Measurements from ENCODE around the gene PHF2.

Gene PHF2

GRCh38 chr9:93603906-93604326, 27.5 kb downstream of the PHF2 start:
- H3K9me3 ChIP-seq (ENCODE audit: low read length): peaks cover 3% of the 10 kb centered on the region
- no peaks in the 10 kb centered on the region for H3K36me3 ChIP-seq (ENCODE audit: insufficient read depth, low read length)
- no peak overlapping the region for H3K4me3 ChIP-seq (ENCODE audit: low read length)
- no peaks in the 10 kb centered on the region for H3K27me3 ChIP-seq (ENCODE audit: insufficient read depth, low read length)
- no peak overlapping the region for H2AFZ ChIP-seq (ENCODE audit: low read depth, low read length)
- peaks cover under 1% of the 10 kb centered on the region for H3K4me1 ChIP-seq (ENCODE audit: insufficient read depth, low read length)

GRCh38 chr9:93606187-93606586, 29.8 kb downstream of the PHF2 start:
- H3K36me3 ChIP-seq (ENCODE audit: insufficient read depth, low read length): no peaks in the 10 kb centered on the region
- H3K4me1 ChIP-seq (ENCODE audit: insufficient read depth, low read length): no peaks in the 10 kb centered on the region
- no peaks in the 10 kb centered on the region for H3K27me3 ChIP-seq (ENCODE audit: insufficient read depth, low read length)
- no peak overlapping the region for H2AFZ ChIP-seq (ENCODE audit: low read depth, low read length)
- peaks cover 6% of the 10 kb centered on the region for H3K9me3 ChIP-seq (ENCODE audit: low read length)
- H3K4me3 ChIP-seq (ENCODE audit: low read length): no peak overlapping the region

- Histone ChIP-seq H3K4me1 (ENCODE audit: insufficient read depth, low read length) (no peaks in the 10 kb centered on the region), H3K36me3 (ENCODE audit: insufficient read depth, low read length) (no peaks in the 10 kb centered on the region), H3K27me3 (ENCODE audit: insufficient read depth, low read length) (no peaks in the 10 kb centered on the region), H3K4me3 (ENCODE audit: low read length) (no peak overlapping the region), H3K9me3 (ENCODE audit: low read length) (peaks cover 4% of the 10 kb centered on the region), H2AFZ (ENCODE audit: low read depth, low read length) (no peak overlapping the region)
Measured at GRCh38 chr9:93610206-93610605, 33.8 kb downstream of the PHF2 start.

GRCh38 chr9:93612052-93612795, 35.8 kb downstream of the PHF2 start:
- no peaks in the 10 kb centered on the region for H3K27me3 ChIP-seq (ENCODE audit: insufficient read depth, low read length)
- H3K36me3 ChIP-seq (ENCODE audit: insufficient read depth, low read length): no peaks in the 10 kb centered on the region
- peaks cover 4% of the 10 kb centered on the region for H3K4me1 ChIP-seq (ENCODE audit: insufficient read depth, low read length)
- H2AFZ ChIP-seq (ENCODE audit: low read depth, low read length): no peak overlapping the region
- H3K9me3 ChIP-seq (ENCODE audit: low read length): peaks cover 3% of the 10 kb centered on the region
- no peak overlapping the region for H3K4me3 ChIP-seq (ENCODE audit: low read length)

- Histone ChIP-seq H2AFZ (ENCODE audit: low read depth, low read length) (no peak overlapping the region), H3K4me1 (ENCODE audit: insufficient read depth, low read length) (peaks cover 8% of the 10 kb centered on the region), H3K4me3 (ENCODE audit: low read length) (no peak overlapping the region), H3K27me3 (ENCODE audit: insufficient read depth, low read length) (no peaks in the 10 kb centered on the region), H3K9me3 (ENCODE audit: low read length) (peaks cover 3% of the 10 kb centered on the region), H3K36me3 (ENCODE audit: insufficient read depth, low read length) (no peaks in the 10 kb centered on the region)
Measured at GRCh38 chr9:93612796-93613154, 36.4 kb downstream of the PHF2 start.

GRCh38 chr9:93613174-93613573, 36.8 kb downstream of the PHF2 start:
- no peak overlapping the region for H3K4me3 ChIP-seq (ENCODE audit: low read length)
- H3K9me3 ChIP-seq (ENCODE audit: low read length): peaks cover 3% of the 10 kb centered on the region
- H3K36me3 ChIP-seq (ENCODE audit: insufficient read depth, low read length): no peaks in the 10 kb centered on the region
- peaks cover 8% of the 10 kb centered on the region for H3K4me1 ChIP-seq (ENCODE audit: insufficient read depth, low read length)
- H3K27me3 ChIP-seq (ENCODE audit: insufficient read depth, low read length): no peaks in the 10 kb centered on the region
- H2AFZ ChIP-seq (ENCODE audit: low read depth, low read length): no peak overlapping the region

- H3K27me3 ChIP-seq (ENCODE audit: insufficient read depth, low read length): no peaks in the 10 kb centered on the region
- no peak overlapping the region for H2AFZ ChIP-seq (ENCODE audit: low read depth, low read length)
- peaks cover 8% of the 10 kb centered on the region for H3K4me1 ChIP-seq (ENCODE audit: insufficient read depth, low read length)
- H3K36me3 ChIP-seq (ENCODE audit: insufficient read depth, low read length): no peaks in the 10 kb centered on the region
- no peak overlapping the region for H3K4me3 ChIP-seq (ENCODE audit: low read length)
- peaks cover 3% of the 10 kb centered on the region for H3K9me3 ChIP-seq (ENCODE audit: low read length)
Measured at GRCh38 chr9:93613791-93614190, 37.4 kb downstream of the PHF2 start.

GRCh38 chr9:93614830-93615468, 38.6 kb downstream of the PHF2 start:
- H3K4me3 ChIP-seq (ENCODE audit: low read length): no peak overlapping the region
- no peaks in the 10 kb centered on the region for H3K9me3 ChIP-seq (ENCODE audit: low read length)
- H3K36me3 ChIP-seq (ENCODE audit: insufficient read depth, low read length): no peaks in the 10 kb centered on the region
- no peaks in the 10 kb centered on the region for H3K27me3 ChIP-seq (ENCODE audit: insufficient read depth, low read length)
- peaks cover 8% of the 10 kb centered on the region for H3K4me1 ChIP-seq (ENCODE audit: insufficient read depth, low read length)
- no peak overlapping the region for H2AFZ ChIP-seq (ENCODE audit: low read depth, low read length)

- Histone ChIP-seq H3K27me3 (ENCODE audit: insufficient read depth, low read length) (no peaks in the 10 kb centered on the region), H2AFZ (ENCODE audit: low read depth, low read length) (no peak overlapping the region), H3K4me1 (ENCODE audit: insufficient read depth, low read length) (peaks cover 8% of the 10 kb centered on the region), H3K4me3 (ENCODE audit: low read length) (no peak overlapping the region), H3K36me3 (ENCODE audit: insufficient read depth, low read length) (no peaks in the 10 kb centered on the region), H3K9me3 (ENCODE audit: low read length) (no peaks in the 10 kb centered on the region)
Measured at GRCh38 chr9:93616044-93616443, 39.7 kb downstream of the PHF2 start.

- Histone ChIP-seq H2AFZ (ENCODE audit: low read depth, low read length) (no peak overlapping the region), H3K4me3 (ENCODE audit: low read length) (no peak overlapping the region), H3K4me1 (ENCODE audit: insufficient read depth, low read length) (peaks cover 8% of the 10 kb centered on the region), H3K27me3 (ENCODE audit: insufficient read depth, low read length) (no peaks in the 10 kb centered on the region), H3K9me3 (ENCODE audit: low read length) (no peaks in the 10 kb centered on the region), H3K36me3 (ENCODE audit: insufficient read depth, low read length) (no peaks in the 10 kb centered on the region)
Measured at GRCh38 chr9:93617273-93617672, 40.9 kb downstream of the PHF2 start.

- no peaks in the 10 kb centered on the region for H3K27me3 ChIP-seq (ENCODE audit: insufficient read depth, low read length)
- no peak overlapping the region for H3K4me3 ChIP-seq (ENCODE audit: low read length)
- H3K36me3 ChIP-seq (ENCODE audit: insufficient read depth, low read length): no peaks in the 10 kb centered on the region
- peaks cover 2% of the 10 kb centered on the region for H3K9me3 ChIP-seq (ENCODE audit: low read length)
- H2AFZ ChIP-seq (ENCODE audit: low read depth, low read length): no peak overlapping the region
- H3K4me1 ChIP-seq (ENCODE audit: insufficient read depth, low read length): peaks cover 8% of the 10 kb centered on the region
Measured at GRCh38 chr9:93619272-93619775, 42.9 kb downstream of the PHF2 start.

GRCh38 chr9:93620041-93620506, 43.7 kb downstream of the PHF2 start:
- no peaks in the 10 kb centered on the region for H3K36me3 ChIP-seq (ENCODE audit: insufficient read depth, low read length)
- no peak overlapping the region for H3K4me3 ChIP-seq (ENCODE audit: low read length)
- H3K4me1 ChIP-seq (ENCODE audit: insufficient read depth, low read length): peaks cover 8% of the 10 kb centered on the region
- no peaks in the 10 kb centered on the region for H3K27me3 ChIP-seq (ENCODE audit: insufficient read depth, low read length)
- no peak overlapping the region for H2AFZ ChIP-seq (ENCODE audit: low read depth, low read length)
- H3K9me3 ChIP-seq (ENCODE audit: low read length): peaks cover 4% of the 10 kb centered on the region

GRCh38 chr9:93620881-93621820, 44.8 kb downstream of the PHF2 start:
- Histone ChIP-seq H2AFZ (ENCODE audit: low read depth, low read length) (no peak overlapping the region), H3K27me3 (ENCODE audit: insufficient read depth, low read length) (no peaks in the 10 kb centered on the region), H3K4me1 (ENCODE audit: insufficient read depth, low read length) (peaks cover 8% of the 10 kb centered on the region), H3K4me3 (ENCODE audit: low read length) (no peak overlapping the region), H3K9me3 (ENCODE audit: low read length) (peaks cover 4% of the 10 kb centered on the region), H3K36me3 (ENCODE audit: insufficient read depth, low read length) (no peaks in the 10 kb centered on the region)
